Umbilical cord (tissue), 2 donors: Measurements from ENCODE around the gene CIROP. TPM values are rescaled to one million over a fixed set of nuclear protein-coding genes. Genes with fewer than 3 reads are reported as not detected.
"Not testable (repeated sequence)": the region's sequence is repeated elsewhere in the genome, so short reads cannot be mapped to it uniquely, and the experiment has no call there.

Source experiments
- DNase-seq: peaks from one replicate; pipeline ENCODE4 v3.0.0-alpha.2; 2015; ENCODE audit warnings: low spot score
- total RNA-seq: library from RNA; depleted of rRNA; stranded (reverse); fragments of >200 nt; gene quantifications from one replicate; pipeline ENCODE4 v1.2.3, GENCODE V29; 2014; ENCODE audit warnings: low replicate concordance; ENCODE audit not compliant: insufficient read depth

Gene CIROP
- total RNA-seq, 1 donor from 2014 or later, result 0.72 TPM

GRCh38 chr14:23114669-23115038 is 9.9 kb upstream of the CIROP start:
- no peak for DNase-seq

DNA sequence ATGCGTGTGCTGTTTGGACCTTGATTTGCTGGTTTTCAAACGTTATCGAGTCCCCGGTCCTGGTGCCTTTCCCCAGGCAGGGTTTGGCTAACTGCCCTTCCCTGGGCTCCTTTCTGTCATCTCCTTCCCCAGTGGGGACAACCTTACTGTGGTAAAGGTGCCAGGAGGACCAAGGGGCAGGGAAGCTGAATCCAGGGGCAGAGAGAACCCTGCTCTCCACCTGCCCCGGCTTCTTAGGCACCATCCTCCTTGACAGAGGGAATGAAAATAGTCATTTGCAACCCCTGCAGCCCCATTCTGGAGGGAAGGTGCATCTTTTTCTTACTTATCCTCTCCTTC is 9.3 kb upstream of the CIROP start:
- DNase-seq, result no peak

DNA sequence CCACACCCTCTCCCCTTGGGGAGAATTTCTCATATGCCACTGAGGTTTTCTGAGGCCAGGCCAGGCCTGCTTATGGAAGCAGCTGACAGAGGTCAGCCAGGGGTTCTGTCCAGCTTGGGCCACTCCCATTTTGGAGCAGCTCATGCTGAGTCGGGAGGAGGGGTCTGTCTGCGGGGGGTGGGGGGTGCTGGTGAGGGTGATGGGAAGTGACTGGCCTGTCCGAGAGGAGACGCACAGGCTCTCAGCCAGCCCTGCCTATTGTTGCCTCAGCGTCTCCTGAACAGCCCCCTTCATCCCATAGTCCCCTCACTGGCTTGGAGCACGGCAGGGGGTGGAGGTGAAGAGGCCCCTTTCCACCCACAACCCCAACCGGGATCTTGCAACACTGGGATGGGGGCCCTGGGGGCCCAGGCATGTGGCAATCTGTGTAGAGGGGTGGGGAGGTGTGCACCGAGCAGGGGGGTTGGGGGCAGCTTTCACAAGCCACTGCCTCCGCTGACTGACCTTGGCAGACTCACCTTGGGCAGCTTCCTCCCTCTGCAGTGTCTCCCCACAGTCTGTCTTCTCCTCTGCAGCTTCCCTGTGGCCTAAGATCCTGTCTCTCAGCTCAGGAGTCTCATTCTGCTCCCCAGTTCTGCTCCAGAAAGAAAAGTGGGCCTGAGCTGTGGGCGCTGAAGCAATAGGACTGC is 8.8 kb upstream of the CIROP start:
- DNase-seq, result peak; percentile 26

- no peak for DNase-seq
Measured at GRCh38 chr14:23112359-23113178, 7.8 kb upstream of the CIROP start.

GRCh38 chr14:23110579-23111365 is 6.0 kb upstream of the CIROP start:
- no peak for DNase-seq

GRCh38 chr14:23109769-23110168 is 5.0 kb upstream of the CIROP start:
- DNase-seq, result no peak

DNA sequence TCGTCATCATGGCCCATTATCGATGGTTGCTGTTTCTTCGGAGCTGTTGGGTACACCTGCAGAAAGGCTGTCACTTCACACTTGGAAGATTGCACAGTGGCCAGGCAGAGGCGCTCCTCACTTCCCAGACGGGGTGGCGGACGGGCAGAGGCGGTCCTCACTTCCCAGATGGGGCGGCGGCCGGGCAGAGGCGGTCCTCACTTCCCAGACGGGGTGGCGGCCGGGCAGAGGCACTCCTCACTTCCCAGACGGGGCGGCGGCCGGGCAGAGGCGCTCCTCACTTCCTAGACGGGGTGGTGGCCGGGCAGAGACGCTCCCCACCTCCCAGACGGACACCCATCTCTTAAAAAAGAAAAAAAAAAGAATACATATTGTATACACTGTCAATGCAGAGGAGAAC is 3.4 kb upstream of the CIROP start:
- not testable (repeated sequence) for DNase-seq

- DNase-seq, result not testable (repeated sequence)
Measured at GRCh38 chr14:23107620-23108019, 2.8 kb upstream of the CIROP start.

DNA sequence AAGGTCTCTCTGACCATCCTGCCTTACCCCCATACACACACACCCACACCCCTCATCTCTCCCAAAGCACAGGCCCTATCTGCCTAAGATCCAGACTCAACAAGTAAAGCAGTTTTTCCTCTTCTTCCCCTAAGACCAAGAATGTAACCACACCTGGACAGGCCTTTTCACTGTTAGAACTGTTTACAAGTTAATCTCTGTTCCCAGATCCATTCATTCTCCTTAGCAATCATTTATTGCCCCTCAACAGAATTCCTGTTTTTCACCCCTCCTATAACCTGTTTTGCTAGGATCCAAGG is 1.9 kb upstream of the CIROP start:
- no peak for DNase-seq

- DNase-seq, result no peak
Measured at GRCh38 chr14:23105348-23105824, 597 bp upstream of the CIROP start.

DNA sequence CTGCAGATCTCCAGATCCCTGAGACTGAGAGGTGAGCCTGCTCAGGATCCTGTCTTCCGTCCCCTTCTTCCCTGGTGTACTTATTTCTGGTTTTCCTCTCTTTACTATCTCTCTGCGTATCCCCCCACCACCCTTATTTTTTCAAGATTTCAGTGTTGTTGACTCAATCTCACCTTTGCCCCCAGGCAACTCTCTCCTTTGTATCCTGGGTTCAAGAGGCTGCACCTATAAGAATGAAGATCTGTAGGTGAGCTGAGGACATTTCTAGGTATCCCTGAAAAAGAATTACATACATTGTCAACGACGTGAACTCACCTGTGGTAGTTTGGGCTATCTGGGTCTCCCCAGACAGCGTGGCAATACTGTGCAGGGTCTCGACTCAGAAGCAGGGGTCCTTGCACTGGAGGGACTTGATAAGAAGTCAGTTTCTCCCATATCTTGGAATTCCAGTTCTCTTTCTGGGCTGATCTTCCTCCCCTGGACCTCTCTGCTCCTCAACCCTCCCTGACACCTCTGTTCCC is 659 bp downstream of the CIROP start:
- DNase-seq, result no peak

GRCh38 chr14:23103581-23103980 is 1.2 kb downstream of the CIROP start:
- DNase-seq, result no peak

- no peak for DNase-seq
Measured at GRCh38 chr14:23102801-23103200, 2.0 kb downstream of the CIROP start.

GRCh38 chr14:23101986-23102625 is 2.7 kb downstream of the CIROP start:
- DNase-seq, result no peak

GRCh38 chr14:23101213-23101970 is 3.4 kb downstream of the CIROP start:
- DNase-seq, result no peak

GRCh38 chr14:23099212-23099861 is 5.5 kb downstream of the CIROP start:
- DNase-seq, result no peak

DNA sequence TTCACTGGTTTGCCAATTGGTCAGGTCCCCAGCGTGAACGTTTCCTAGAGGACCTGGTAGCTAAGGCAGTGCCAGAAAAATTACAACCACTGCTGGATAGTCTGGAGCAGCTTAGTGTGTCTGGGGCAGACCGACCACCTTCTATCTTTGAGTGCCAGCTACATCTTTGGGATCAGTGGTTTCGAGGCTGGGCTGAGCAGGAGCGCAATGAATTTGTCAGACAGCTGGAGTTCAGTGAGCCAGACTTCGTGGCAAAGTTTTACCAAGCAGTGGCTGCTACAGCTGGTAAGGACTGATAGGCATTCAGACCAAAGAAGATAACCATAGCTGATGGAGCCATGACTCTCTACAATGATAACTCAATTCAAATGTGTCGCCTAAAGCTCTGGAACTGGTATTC is 7.0 kb downstream of the CIROP start:
- DNase-seq, result no peak

GRCh38 chr14:23095196-23096108 is 9.3 kb downstream of the CIROP start, which contains the start of gene C14orf119:
C14orf119 (plus strand) TSS chr14:23095505; CDS start chr14:23097659, 2,154 bp downstream.
- peak; percentile 100 for DNase-seq

DNA sequence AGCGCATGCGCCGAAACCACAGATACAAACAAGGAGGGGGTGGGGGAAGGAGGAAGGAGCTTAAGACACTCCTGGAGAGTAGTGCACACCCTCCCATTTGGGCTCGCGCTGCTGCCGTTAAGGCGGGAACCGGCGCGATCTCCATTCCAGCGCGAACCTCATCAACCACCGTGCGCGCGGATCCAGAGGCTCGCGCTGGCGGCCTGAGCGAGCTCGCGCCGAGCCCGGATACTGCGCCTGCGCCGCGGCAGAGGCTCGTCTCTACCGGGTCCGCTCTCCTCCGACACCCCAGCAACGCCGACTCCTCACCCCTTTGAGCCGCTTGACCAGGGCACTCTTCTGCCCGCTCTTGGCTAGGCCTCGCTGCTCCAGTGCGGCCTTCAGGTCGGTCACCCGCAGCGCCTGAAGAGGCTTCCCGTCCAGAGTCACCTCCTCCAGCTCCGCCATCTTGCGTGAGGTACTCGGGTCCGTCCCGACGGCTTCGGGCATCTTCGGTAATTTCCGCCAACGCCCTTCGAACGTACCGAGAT is 10.1 kb downstream of the CIROP start, which contains the start of gene ACIN1:
TSS of gene ACIN1 (minus strand) at position 471 of the 530 bp plus-strand sequence. CDS start at position 447, 24 bp downstream.
- DNase-seq, result peak; percentile 94
